LNCAP (cell line): ENCODE results near the gene DEPDC7.

ENCODE experiments used
- CTCF ChIP-seq: fragments of 450-650 bp; IDR thresholded peaks from 2 replicates; pipeline ENCODE4 v1.5.1; 2017; ENCODE audit warnings: mild to moderate bottlenecking

Gene DEPDC7

GRCh38 chr11:33013755-33014154 lies 1.9 kb upstream of the DEPDC7 start:
- TF ChIP-seq CTCF, result no peak

GRCh38 chr11:33016654-33017053 lies 976 bp downstream of the DEPDC7 start:
- no peak for TF ChIP-seq CTCF

GRCh38 chr11:33017478-33017877 lies 1.8 kb downstream of the DEPDC7 start:
- TF ChIP-seq CTCF, result no peak

- no peak for TF ChIP-seq CTCF
Measured at GRCh38 chr11:33017965-33018364, 2.3 kb downstream of the DEPDC7 start.

GRCh38 chr11:33018840-33019239 lies 3.2 kb downstream of the DEPDC7 start:
- no peak for TF ChIP-seq CTCF

GRCh38 chr11:33021501-33021900 lies 5.8 kb downstream of the DEPDC7 start:
- no peak for TF ChIP-seq CTCF

- no peak for TF ChIP-seq CTCF
Measured at GRCh38 chr11:33021937-33022336, 6.3 kb downstream of the DEPDC7 start.

- TF ChIP-seq CTCF, result no peak
Measured at GRCh38 chr11:33025339-33025722, 9.7 kb downstream of the DEPDC7 start.
